Uterus (tissue), 4 donors: ENCODE measurements around the gene PYGB. TPM values are rescaled to one million over a fixed set of nuclear protein-coding genes. Genes with fewer than 3 reads are reported as not detected.
A peak's percentile ranks its signal among the peaks of the same experiment; 100 is the strongest.

Experiments used
- DNase-seq, 2 donors: peaks; one replicate each; pipeline ENCODE4 v3.0.0-alpha.2; 2019 to 2020
- H3K27ac ChIP-seq, 2 donors: fragments of 200-600 bp; sonication (generic); 1 replicate in 1 of 2; 2 replicates in 1 of 2; pipeline ENCODE4 v1.5.1; 2016 to 2018
- H3K27me3 ChIP-seq, 2 donors: fragments of 200-600 bp; sonication (generic); one replicate each; pipeline ENCODE4 v1.5.1; 2018 to 2019; ENCODE audit warnings: control low read depth in 1 of 2
- H3K36me3 ChIP-seq, 2 donors: fragments of 200-600 bp; sonication (generic); one replicate each; pipeline ENCODE4 v1.5.1; 2019; ENCODE audit warnings: control low read depth in 1 of 2
- H3K4me1 ChIP-seq, 2 donors: fragments of 200-600 bp; sonication (generic); one replicate each; pipeline ENCODE4 v1.5.1; 2018 to 2019; ENCODE audit warnings: control low read depth in 1 of 2
- H3K4me3 ChIP-seq, 2 donors: fragments of 200-600 bp; sonication (generic); 1 replicate in 1 of 2; 2 replicates in 1 of 2; pipeline ENCODE4 v1.5.1; 2018 to 2019; ENCODE audit warnings: mild to moderate bottlenecking in 1 of 2
- H3K9me3 ChIP-seq, 2 donors: fragments of 200-600 bp; sonication (generic); one replicate each; pipeline ENCODE4 v1.5.1; 2019; ENCODE audit warnings: control low read depth in 1 of 2
- CTCF ChIP-seq, 4 experiments: fragments of 200-600 bp in 2 of 4; fragments of 450-650 bp in 2 of 4; sonication (generic) in 2 of 4; IDR thresholded peaks; one replicate each; pipeline ENCODE4 v1.5.1; 2016 to 2019; ENCODE audit warnings: antibody characterized with exemption in 4 of 4, mild to moderate bottlenecking in 2 of 4, moderate library complexity in 1 of 4
- POLR2A ChIP-seq, 2 donors: fragments of 450-650 bp; IDR thresholded peaks; one replicate each; pipeline ENCODE4 v1.6.1; 2016; ENCODE audit warnings: antibody characterized with exemption in 2 of 2, mild to moderate bottlenecking in 1 of 2, moderate library complexity in 1 of 2
- intact Hi-C: fragments of 100-400 bp; cut with DNase I; formaldehyde crosslinking; loops from one replicate; pipeline ENCODE4 v1.15.1; 2023; ENCODE audit warnings: low total_unique reads
- total RNA-seq, 4 donors: library from RNA; depleted of rRNA in 3 of 4; stranded (reverse); fragments of >200 nt in 3 of 4; gene quantifications; one replicate each; pipeline versions ENCODE4 v1.1.0 to v1.2.4, GENCODE V29; 2014 to 2023
- donor health status: DM: yes; HTN: yes; CAD: no.

PYGB gene
- total RNA-seq, 4 donors from 2014 or later = 26.2 to 87.9 (median 49.8) TPM

GRCh38 chr20:25282034-25282781, 34.3 kb downstream of the PYGB start:
- Histone ChIP-seq H3K36me3 (no peaks in the 10 kb centered on the region), H3K4me1 (no peaks in the 10 kb centered on the region), H3K9me3 (no peaks in the 10 kb centered on the region), H3K27me3 (no peaks in the 10 kb centered on the region), H3K4me3 (no peak overlapping the region), H3K27ac (no peak overlapping the region)
- intact Hi-C loops = no loop called here
- no peak for TF ChIP-seq CTCF (IDR thresholded peaks at IDR 0.05)
- TF ChIP-seq POLR2A (IDR thresholded peaks at IDR 0.05) = no peak
- peak; percentile 7 to 10 for DNase-seq

- no peaks in the 10 kb centered on the region for H3K9me3 ChIP-seq
- intact Hi-C loops = no loop called here
- no peaks in the 10 kb centered on the region for H3K27me3 ChIP-seq
- H3K4me3 ChIP-seq = no peak overlapping the region
- H3K27ac ChIP-seq = no peak overlapping the region
- H3K36me3 ChIP-seq = no peaks in the 10 kb centered on the region
- no peaks in the 10 kb centered on the region for H3K4me1 ChIP-seq
- no peak for TF ChIP-seq CTCF (IDR thresholded peaks at IDR 0.05)
- DNase-seq = peak in 1 of 2 donors; percentile 9
Observed at GRCh38 chr20:25282796-25283195, 34.9 kb downstream of the PYGB start.

GRCh38 chr20:25283221-25283951, 35.5 kb downstream of the PYGB start:
- intact Hi-C loops = no loop called here
- Histone ChIP-seq H3K9me3 (no peaks in the 10 kb centered on the region), H3K4me3 (no peak overlapping the region), H3K27ac (no peak overlapping the region), H3K36me3 (no peaks in the 10 kb centered on the region), H3K27me3 (no peaks in the 10 kb centered on the region), H3K4me1 (no peaks in the 10 kb centered on the region)
- peak; percentile 9 to 12 for DNase-seq
- TF ChIP-seq POLR2A (IDR thresholded peaks at IDR 0.05) (no peak), CTCF (IDR thresholded peaks at IDR 0.05) (no peak)

GRCh38 chr20:25284131-25284601, 36.3 kb downstream of the PYGB start:
- intact Hi-C loops = no loop called here
- Histone ChIP-seq H3K4me1 (no peaks in the 10 kb centered on the region), H3K36me3 (no peaks in the 10 kb centered on the region), H3K9me3 (no peaks in the 10 kb centered on the region), H3K4me3 (no peak overlapping the region), H3K27ac (no peak overlapping the region), H3K27me3 (no peaks in the 10 kb centered on the region)
- TF ChIP-seq POLR2A (IDR thresholded peaks at IDR 0.05) (no peak), CTCF (IDR thresholded peaks at IDR 0.05) (no peak)
- DNase-seq = peak in 1 of 2 donors; percentile 12

GRCh38 chr20:25285091-25285647, 37.3 kb downstream of the PYGB start:
- Histone ChIP-seq H3K9me3 (no peaks in the 10 kb centered on the region), H3K4me3 (no peak overlapping the region), H3K36me3 (no peaks in the 10 kb centered on the region), H3K27ac (no peak overlapping the region), H3K4me1 (no peaks in the 10 kb centered on the region), H3K27me3 (no peaks in the 10 kb centered on the region)
- TF ChIP-seq POLR2A (IDR thresholded peaks at IDR 0.05) (no peak), CTCF (IDR thresholded peaks at IDR 0.05) (no peak)
- intact Hi-C loops = no loop called here
- peak in 1 of 2 donors; percentile 11 for DNase-seq
